Tibial artery (tissue), 4 donors: ENCODE data around the gene SLC6A6.

Experiments used
- DNase-seq, 2 donors: peaks; one replicate each; pipeline ENCODE4 v3.0.0-alpha.2; 2019
- H3K27ac ChIP-seq, 2 donors: fragments of 200-600 bp; sonication (generic) in 1 of 2; 1 replicate in 1 of 2; 2 replicates in 1 of 2; pipeline ENCODE4 v1.5.1; 2018 to 2019; ENCODE audit warnings: mild to moderate bottlenecking in 1 of 2
- H3K27me3 ChIP-seq, 2 donors: fragments of 200-600 bp; sonication (generic) in 1 of 2; one replicate each; pipeline versions ENCODE4 v1.5.1 to v1.6.0; 2016 to 2019
- H3K36me3 ChIP-seq, 3 donors: fragments of 200-600 bp; sonication (generic) in 2 of 3; one replicate each; pipeline ENCODE4 v1.5.1; 2016 to 2019; ENCODE audit warnings: mild to moderate bottlenecking in 2 of 3
- H3K4me1 ChIP-seq, 4 donors: fragments of 200-600 bp; sonication (generic) in 2 of 4; 1 replicate in 3 of 4; 2 replicates in 1 of 4; pipeline ENCODE4 v1.5.1; 2016 to 2019
- H3K4me3 ChIP-seq, 2 donors: fragments of 200-600 bp; sonication (generic) in 1 of 2; 1 replicate in 1 of 2; 2 replicates in 1 of 2; pipeline ENCODE4 v1.5.1; 2018 to 2019; ENCODE audit warnings: mild to moderate bottlenecking in 2 of 2
- H3K9me3 ChIP-seq, 3 donors: fragments of 200-600 bp; sonication (generic) in 1 of 3; one replicate each; pipeline ENCODE4 v1.5.1; 2016 to 2019
- CTCF ChIP-seq, 2 experiments: fragments of 200-600 bp in 1 of 2; fragments of 450-650 bp in 1 of 2; IDR thresholded peaks; one replicate each; pipeline ENCODE4 v1.5.1; 2017 to 2019; ENCODE audit warnings: antibody characterized with exemption in 2 of 2, mild to moderate bottlenecking in 1 of 2, moderate library complexity in 1 of 2
- intact Hi-C: fragments of 100-400 bp; cut with DNase I; formaldehyde crosslinking; loops from one replicate; pipeline ENCODE4 v1.15.0; 2023; ENCODE audit warnings: low total_unique reads

The SLC6A6 gene

GRCh38 chr3:14440531-14441239 lies 38.3 kb downstream of the SLC6A6 start:
- no peak for TF ChIP-seq CTCF (IDR thresholded peaks at IDR 0.05)
- H3K36me3 ChIP-seq: peaks cover 3 to 21% (median 3%) of the 10 kb centered on the region in 3 donors
- intact Hi-C loops: no loop called here
- peaks cover 0 to 28% (median 16%) of the 10 kb centered on the region in 4 donors for H3K4me1 ChIP-seq
- H3K27ac ChIP-seq: no peak overlapping the region
- no peak for DNase-seq
- no peaks in the 10 kb centered on the region for H3K27me3 ChIP-seq
- H3K4me3 ChIP-seq: no peak overlapping the region
- H3K9me3 ChIP-seq: no peaks in the 10 kb centered on the region

GRCh38 chr3:14441240-14441919 lies 39.0 kb downstream of the SLC6A6 start:
- DNase-seq: no peak
- no peak for TF ChIP-seq CTCF (IDR thresholded peaks at IDR 0.05)
- no peak overlapping the region for H3K4me3 ChIP-seq
- peaks cover 10 to 28% (median 10%) of the 10 kb centered on the region in 3 donors for H3K36me3 ChIP-seq
- peaks cover 0 to 27% (median 16%) of the 10 kb centered on the region in 4 donors for H3K4me1 ChIP-seq
- no peaks in the 10 kb centered on the region for H3K27me3 ChIP-seq
- H3K9me3 ChIP-seq: no peaks in the 10 kb centered on the region
- H3K27ac ChIP-seq: no peak overlapping the region
- intact Hi-C loops: no loop called here

DNA sequence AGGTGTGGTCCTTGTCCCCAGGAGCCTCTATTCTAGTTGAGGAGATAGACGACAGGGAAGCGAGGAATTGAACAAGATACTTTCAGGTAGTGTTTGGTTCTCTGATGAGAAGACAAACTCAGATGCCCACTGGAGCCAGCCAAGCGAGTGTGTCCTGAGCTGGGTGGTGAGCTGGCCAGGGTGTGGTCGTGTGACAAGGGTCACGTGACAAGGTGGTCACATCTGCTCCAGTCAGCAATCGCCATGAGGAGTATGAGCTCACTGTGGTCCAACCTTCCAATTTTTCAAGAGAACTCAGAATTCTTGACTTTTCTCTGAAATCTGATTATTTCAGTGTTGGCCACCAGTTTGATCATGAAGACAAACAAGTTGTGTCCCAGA lies 39.5 kb downstream of the SLC6A6 start:
- no peaks in the 10 kb centered on the region for H3K9me3 ChIP-seq
- H3K27me3 ChIP-seq: no peaks in the 10 kb centered on the region
- H3K4me1 ChIP-seq: peaks cover 0 to 27% (median 16%) of the 10 kb centered on the region in 4 donors
- no peak overlapping the region for H3K27ac ChIP-seq
- H3K4me3 ChIP-seq: no peak overlapping the region
- no peak for DNase-seq
- H3K36me3 ChIP-seq: peaks cover 16 to 33% (median 16%) of the 10 kb centered on the region in 3 donors
- intact Hi-C loops: no loop called here
- no peak for TF ChIP-seq CTCF (IDR thresholded peaks at IDR 0.05)

- Histone ChIP-seq H3K4me1 (peaks cover 0 to 19% (median 8%) of the 10 kb centered on the region in 4 donors), H3K27me3 (no peaks in the 10 kb centered on the region), H3K27ac (no peak overlapping the region), H3K4me3 (no peak overlapping the region), H3K36me3 (peaks cover 23 to 56% (median 35%) of the 10 kb centered on the region in 3 donors), H3K9me3 (no peaks in the 10 kb centered on the region)
- intact Hi-C loops: no loop called here
- DNase-seq: no peak
- TF ChIP-seq CTCF (IDR thresholded peaks at IDR 0.05): no peak
Measured at GRCh38 chr3:14444380-14444779, 42.0 kb downstream of the SLC6A6 start.

DNA sequence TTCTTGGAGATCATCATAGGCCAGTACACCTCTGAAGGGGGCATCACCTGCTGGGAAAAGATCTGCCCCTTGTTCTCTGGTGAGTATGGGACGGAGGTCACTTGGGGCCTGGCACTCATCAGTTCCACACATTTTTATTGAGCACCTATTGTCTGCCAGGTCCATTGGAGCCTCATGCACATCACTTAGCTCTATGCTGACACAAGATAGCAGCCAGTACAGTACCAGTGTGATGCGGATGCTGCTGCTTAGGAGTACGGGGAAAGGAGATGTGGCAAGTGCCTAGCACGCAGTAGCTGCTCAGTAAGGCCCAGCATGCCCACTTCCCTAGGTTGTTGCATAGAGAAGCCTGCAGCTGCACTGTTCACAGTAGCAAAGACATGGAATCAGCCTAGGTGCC lies 43.4 kb downstream of the SLC6A6 start:
- Histone ChIP-seq H3K9me3 (no peaks in the 10 kb centered on the region), H3K36me3 (peaks cover 23 to 65% (median 35%) of the 10 kb centered on the region in 3 donors), H3K4me1 (peaks cover 0 to 6% (median 0%) of the 10 kb centered on the region in 4 donors), H3K27ac (no peak overlapping the region), H3K4me3 (no peak overlapping the region), H3K27me3 (no peaks in the 10 kb centered on the region)
- TF ChIP-seq CTCF (IDR thresholded peaks at IDR 0.05): no peak
- intact Hi-C loops: no loop called here
- DNase-seq: no peak
